ENCODE results near the gene SPPL3.
"Not testable (repeated sequence)": the region's sequence is repeated elsewhere in the genome, so short reads cannot be mapped to it uniquely, and the experiment has no call there.

Gene SPPL3

GRCh38 chr12:120739821-120740613, 164.1 kb downstream of the SPPL3 start:
- no peak for DNase-seq

- no peak for DNase-seq
Measured at GRCh38 chr12:120739031-120739762, 165.0 kb downstream of the SPPL3 start.

- DNase-seq: no peak
Measured at GRCh38 chr12:120738252-120739030, 165.7 kb downstream of the SPPL3 start.

- DNase-seq: no peak
Measured at GRCh38 chr12:120737557-120738251, 166.5 kb downstream of the SPPL3 start.

GRCh38 chr12:120736404-120737331, 167.5 kb downstream of the SPPL3 start:
- no peak for DNase-seq

GRCh38 chr12:120735181-120735580, 169.0 kb downstream of the SPPL3 start:
- no peak for DNase-seq

GRCh38 chr12:120734210-120734609, 169.9 kb downstream of the SPPL3 start:
- no peak for DNase-seq

GRCh38 chr12:120733574-120733973, 170.6 kb downstream of the SPPL3 start:
- DNase-seq: no peak

GRCh38 chr12:120732198-120732597, 172.0 kb downstream of the SPPL3 start:
- not testable (repeated sequence) for DNase-seq

GRCh38 chr12:120726961-120727360, 177.2 kb downstream of the SPPL3 start:
- no peak for DNase-seq

GRCh38 chr12:120726510-120726793, 177.7 kb downstream of the SPPL3 start:
- DNase-seq: no peak

- DNase-seq: peak; percentile 86
Measured at GRCh38 chr12:120725659-120726509, 178.3 kb downstream of the SPPL3 start, which contains the start of gene ACADS. ACADS (plus strand) TSS chr12:120725826; CDS start chr12:120725886, 60 bp downstream.

- DNase-seq: no peak
Measured at GRCh38 chr12:120725151-120725658, 179.0 kb downstream of the SPPL3 start.

GRCh38 chr12:120724720-120725119, 179.4 kb downstream of the SPPL3 start:
- DNase-seq: no peak

GRCh38 chr12:120722784-120723183, 181.4 kb downstream of the SPPL3 start:
- DNase-seq: no peak

GRCh38 chr12:120721866-120722265, 182.3 kb downstream of the SPPL3 start:
- DNase-seq: no peak

- DNase-seq: no peak
Measured at GRCh38 chr12:120720987-120721801, 183.0 kb downstream of the SPPL3 start.

GRCh38 chr12:120720234-120720986, 183.7 kb downstream of the SPPL3 start:
- DNase-seq: peak; percentile 43

Data from MV-4-11 (cell line).